Loucy (cell line): ENCODE data around the gene VEPH1.

Experiments used
- H2AFZ ChIP-seq: fragments of 200-600 bp; sonication (generic); 2 replicates; pipeline ENCODE4 v1.6.0; 2016; ENCODE audit warnings: antibody characterized with exemption, mild to moderate bottlenecking, low read length, moderate library complexity
- H3F3A ChIP-seq: fragments of 200-600 bp; 2 replicates; pipeline ENCODE4 v1.6.0; 2016; ENCODE audit warnings: antibody characterized with exemption, low read depth, mild to moderate bottlenecking
- H3K27me3 ChIP-seq: fragments of 200-600 bp; sonication (generic); 2 replicates; pipeline ENCODE4 v1.6.1; 2014; ENCODE audit warnings: low read length, mild to moderate bottlenecking; ENCODE audit not compliant: insufficient read depth, poor library complexity, severe bottlenecking
- H3K36me3 ChIP-seq: fragments of 200-600 bp; sonication (generic); 2 replicates; pipeline ENCODE4 v1.6.1; 2016; ENCODE audit warnings: low read length; ENCODE audit not compliant: insufficient read depth
- H3K4me1 ChIP-seq: fragments of 200-600 bp; sonication (generic); 2 replicates; pipeline ENCODE4 v1.5.1; 2014; ENCODE audit warnings: low read length, mild to moderate bottlenecking; ENCODE audit not compliant: insufficient read depth, poor library complexity, severe bottlenecking
- H3K4me2 ChIP-seq: fragments of 200-600 bp; sonication (generic); 2 replicates; pipeline ENCODE4 v1.6.0; 2014; ENCODE audit warnings: antibody characterized with exemption, low read length, low read depth, mild to moderate bottlenecking; ENCODE audit not compliant: poor library complexity, severe bottlenecking
- H3K4me3 ChIP-seq: fragments of 200-600 bp; sonication (generic); 2 replicates; pipeline ENCODE4 v1.5.1; 2014; ENCODE audit warnings: low read length, mild to moderate bottlenecking, mixed read lengths; ENCODE audit not compliant: poor library complexity, severe bottlenecking
- H3K79me2 ChIP-seq: fragments of 200-600 bp; sonication (generic); 2 replicates; pipeline ENCODE4 v1.6.1; 2014; ENCODE audit warnings: low read length; ENCODE audit not compliant: insufficient read depth
- H3K9ac ChIP-seq: fragments of 200-600 bp; sonication (generic); 2 replicates; pipeline ENCODE4 v1.6.0; 2014; ENCODE audit warnings: mild to moderate bottlenecking, low read depth, low read length, moderate library complexity; ENCODE audit not compliant: poor library complexity, severe bottlenecking
- H3K9me2 ChIP-seq: fragments of 200-600 bp; sonication (generic); replicated peaks from 2 replicates; pipeline ENCODE4 v1.6.1; 2016; ENCODE audit warnings: low read depth, low read length, mixed read lengths
- H3K9me3 ChIP-seq: fragments of 200-600 bp; sonication (generic); 2 replicates; pipeline ENCODE4 v1.6.1; 2014; ENCODE audit warnings: mild to moderate bottlenecking, antibody characterized with exemption, low read length, low read depth; ENCODE audit not compliant: insufficient read depth
- H4K20me1 ChIP-seq: fragments of 200-600 bp; sonication (generic); 2 replicates; pipeline ENCODE4 v1.6.0; 2014; ENCODE audit warnings: antibody characterized with exemption, low read length, mild to moderate bottlenecking; ENCODE audit not compliant: insufficient read depth, poor library complexity, severe bottlenecking
- CTCF ChIP-seq: fragments of 200-600 bp; sonication (generic); conservative IDR thresholded peaks from 2 replicates; pipeline ENCODE4 v1.5.1; 2014; ENCODE audit warnings: mild to moderate bottlenecking, antibody characterized with exemption, low read length
- EZH2phosphoT487 ChIP-seq: fragments of 200-600 bp; IDR thresholded peaks from 2 replicates; pipeline ENCODE4 v1.6.1; 2018; ENCODE audit warnings: antibody characterized with exemption, mild to moderate bottlenecking, moderate library complexity, borderline replicate concordance

VEPH1 gene

GRCh38 chr3:157479464-157480243 is 23.6 kb downstream of the VEPH1 start:
- Histone ChIP-seq H3F3A (no peaks in the 10 kb centered on the region), H3K27me3 (no peaks in the 10 kb centered on the region), H3K9me2 (no peaks in the 10 kb centered on the region), H4K20me1 (no peaks in the 10 kb centered on the region), H3K36me3 (no peaks in the 10 kb centered on the region), H3K79me2 (no peaks in the 10 kb centered on the region), H3K9ac (no peak overlapping the region), H3K9me3 (no peaks in the 10 kb centered on the region), H3K4me2 (no peak overlapping the region), H3K4me1 (no peaks in the 10 kb centered on the region), H3K4me3 (no peak overlapping the region), H2AFZ (no peak overlapping the region)
- TF ChIP-seq CTCF (no peak), EZH2phosphoT487 (no peak)

GRCh38 chr3:157477441-157477840 is 25.8 kb downstream of the VEPH1 start:
- H3K4me3 ChIP-seq, result no peak overlapping the region
- H4K20me1 ChIP-seq, result no peaks in the 10 kb centered on the region
- no peak overlapping the region for H2AFZ ChIP-seq
- TF ChIP-seq EZH2phosphoT487, result no peak
- no peak for TF ChIP-seq CTCF
- no peaks in the 10 kb centered on the region for H3K9me3 ChIP-seq
- H3K4me2 ChIP-seq, result no peak overlapping the region
- H3K27me3 ChIP-seq, result no peaks in the 10 kb centered on the region
- no peaks in the 10 kb centered on the region for H3F3A ChIP-seq
- H3K9ac ChIP-seq, result no peak overlapping the region
- no peaks in the 10 kb centered on the region for H3K9me2 ChIP-seq
- H3K36me3 ChIP-seq, result no peaks in the 10 kb centered on the region
- H3K79me2 ChIP-seq, result no peaks in the 10 kb centered on the region
- no peaks in the 10 kb centered on the region for H3K4me1 ChIP-seq

- no peaks in the 10 kb centered on the region for H3K9me3 ChIP-seq
- H3F3A ChIP-seq, result no peaks in the 10 kb centered on the region
- no peaks in the 10 kb centered on the region for H3K79me2 ChIP-seq
- H3K4me1 ChIP-seq, result no peaks in the 10 kb centered on the region
- no peak overlapping the region for H3K4me3 ChIP-seq
- no peak overlapping the region for H3K4me2 ChIP-seq
- no peaks in the 10 kb centered on the region for H3K27me3 ChIP-seq
- H3K9me2 ChIP-seq, result no peaks in the 10 kb centered on the region
- H2AFZ ChIP-seq, result no peak overlapping the region
- no peaks in the 10 kb centered on the region for H3K36me3 ChIP-seq
- no peak overlapping the region for H3K9ac ChIP-seq
- H4K20me1 ChIP-seq, result no peaks in the 10 kb centered on the region
- no peak for TF ChIP-seq CTCF
Measured at GRCh38 chr3:157475921-157476414, 27.2 kb downstream of the VEPH1 start.
